ENCODE data around the gene RIMBP2.

Gene RIMBP2

DNA sequence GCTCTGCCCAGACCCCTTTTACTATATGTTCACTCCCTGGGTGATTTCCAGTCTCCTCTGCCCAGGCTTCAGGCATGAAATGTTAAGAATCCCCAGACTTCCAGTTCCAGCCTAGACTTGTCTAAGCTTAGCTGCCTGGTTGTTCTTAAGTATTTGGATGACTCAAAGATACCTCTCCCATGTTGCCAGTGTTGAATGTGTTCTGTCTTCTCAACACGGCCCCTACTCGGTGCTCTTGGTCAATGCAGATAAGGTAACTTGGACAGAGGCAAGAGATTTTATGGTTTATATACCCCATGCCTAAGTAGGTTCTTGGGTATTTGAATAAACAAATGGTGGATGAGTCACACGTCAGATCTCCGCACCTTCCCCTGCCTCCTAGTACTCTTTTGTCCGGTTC is 364.8 kb downstream of the RIMBP2 start:
- Mint-ChIP-seq H3K4me3 (no peak overlapping the region), H3K27ac (no peak overlapping the region), H3K4me1 (no peaks in the 10 kb centered on the region), H3K9me3 (no peaks in the 10 kb centered on the region), H3K36me3 (no peaks in the 10 kb centered on the region), H3K27me3 (peaks cover 11% of the 10 kb centered on the region)
- no peak for ATAC-seq

DNA sequence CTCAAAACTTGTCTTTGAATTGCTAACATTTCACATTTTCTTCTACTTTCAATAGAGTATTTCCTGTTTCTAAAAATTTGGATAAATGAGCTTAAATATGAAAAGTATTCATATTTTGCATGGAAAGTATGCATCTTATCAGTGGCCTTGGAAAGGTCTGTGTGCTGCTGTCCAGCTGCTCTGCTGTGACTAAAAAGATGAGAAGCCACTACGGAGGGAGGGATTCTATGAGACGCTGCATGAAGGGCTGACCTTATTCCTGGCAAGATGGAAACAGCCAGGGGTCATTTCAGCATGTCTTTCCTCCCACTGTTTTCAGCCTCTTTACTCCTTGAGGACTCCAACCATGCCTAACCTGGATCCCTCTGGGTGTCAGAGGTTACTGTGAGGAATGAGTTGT is 365.4 kb downstream of the RIMBP2 start:
- no peaks in the 10 kb centered on the region for H3K4me1 Mint-ChIP-seq
- no peaks in the 10 kb centered on the region for H3K36me3 Mint-ChIP-seq
- H3K27ac Mint-ChIP-seq = no peak overlapping the region
- H3K27me3 Mint-ChIP-seq = peaks cover 11% of the 10 kb centered on the region
- no peak for ATAC-seq
- H3K9me3 Mint-ChIP-seq = no peaks in the 10 kb centered on the region
- no peak overlapping the region for H3K4me3 Mint-ChIP-seq

DNA sequence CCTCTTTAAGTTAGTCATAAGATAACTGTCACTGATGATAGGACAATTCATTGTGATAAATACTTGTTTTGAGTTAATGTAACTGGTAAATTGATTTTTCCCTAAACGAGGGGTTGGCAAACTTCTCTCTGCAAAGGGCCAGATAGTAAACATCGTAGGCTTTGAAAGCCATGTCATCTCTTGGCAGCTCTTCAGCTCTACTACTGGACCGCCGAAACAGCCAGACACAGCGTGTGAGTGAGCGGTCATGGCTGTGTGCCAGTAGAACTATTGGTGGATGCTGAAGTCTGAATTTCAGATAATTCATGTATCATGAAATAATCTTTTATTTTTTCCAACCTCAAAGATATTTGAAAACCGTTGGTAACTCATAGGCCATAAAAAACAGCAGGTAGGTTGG is 368.5 kb downstream of the RIMBP2 start:
- Mint-ChIP-seq H3K27ac (no peak overlapping the region), H3K4me1 (no peaks in the 10 kb centered on the region), H3K4me3 (no peak overlapping the region), H3K27me3 (peaks cover 11% of the 10 kb centered on the region), H3K36me3 (no peaks in the 10 kb centered on the region), H3K9me3 (no peaks in the 10 kb centered on the region)
- no peak for ATAC-seq
